Activated CD8-positive, alpha-beta memory T cell treated with anti-CD3 and anti-CD28 coated beads for 36 hours (primary cell): ENCODE data around the gene FAM149A. TPM values are rescaled to one million over a fixed set of nuclear protein-coding genes. Genes with fewer than 3 reads are reported as not detected.

ENCODE experiments used
- CTCF ChIA-PET: fragments of 350-600 bp; sonication (Branson Sonifier 250); formaldehyde crosslinking; loops from one replicate; lab custom pipeline; 2021; ENCODE audit warnings: antibody characterized with exemption; lab: Charles Lee
- POLR2A ChIA-PET: fragments of 350-600 bp; sonication (Branson Sonifier 250); formaldehyde crosslinking; loops from one replicate; lab custom pipeline; 2021; ENCODE audit warnings: antibody characterized with exemption; lab: Charles Lee
- total RNA-seq, 2 experiments: library from RNA; stranded (reverse); gene quantifications; one replicate each; pipeline ENCODE4 v1.2.3, GENCODE V29; 2021

FAM149A gene
- total RNA-seq, 2 experiments from 2014 or later: 0.40 to 0.70 TPM

- CTCF ChIA-PET: no interaction called here
- POLR2A ChIA-PET: interaction anchor here (0.6 kb wide), 1 partner anchor 678 kb away, joined by 10 read pairs; no protein-coding TSS in a partner anchor
These were observed 564 bp downstream of the FAM149A start for GRCh38 chr4:186104890-186105646.

GRCh38 chr4:186105647-186106321 lies 1.3 kb downstream of the FAM149A start:
- CTCF ChIA-PET: no interaction called here
- POLR2A ChIA-PET: interaction anchor here (0.6 kb wide), 1 partner anchor 679 kb away, joined by 10 read pairs; no protein-coding TSS in a partner anchor

GRCh38 chr4:186107947-186108346 lies 3.4 kb downstream of the FAM149A start:
- POLR2A ChIA-PET: no interaction called here
- CTCF ChIA-PET: no interaction called here

GRCh38 chr4:186108391-186108790 lies 3.9 kb downstream of the FAM149A start:
- ChIA-PET POLR2A (no interaction called here), CTCF (no interaction called here)

- CTCF ChIA-PET: no interaction called here
- POLR2A ChIA-PET: no interaction called here
These were observed 4.7 kb downstream of the FAM149A start for GRCh38 chr4:186109245-186109644.

GRCh38 chr4:186116697-186117096 lies 12.2 kb downstream of the FAM149A start:
- ChIA-PET POLR2A (no interaction called here), CTCF (no interaction called here)

- CTCF ChIA-PET: no interaction called here
- POLR2A ChIA-PET: no interaction called here
These were observed 14.1 kb downstream of the FAM149A start for GRCh38 chr4:186118582-186118981.

GRCh38 chr4:186121057-186121456 lies 16.6 kb downstream of the FAM149A start:
- ChIA-PET CTCF (no interaction called here), POLR2A (no interaction called here)

GRCh38 chr4:186128842-186129241 lies 24.3 kb downstream of the FAM149A start:
- POLR2A ChIA-PET: no interaction called here
- CTCF ChIA-PET: no interaction called here

GRCh38 chr4:186131935-186132334 lies 27.4 kb downstream of the FAM149A start:
- ChIA-PET POLR2A (no interaction called here), CTCF (no interaction called here)

GRCh38 chr4:186132577-186133242 lies 28.2 kb downstream of the FAM149A start:
- POLR2A ChIA-PET: no interaction called here
- CTCF ChIA-PET: interaction anchor here (0.6 kb wide), 1 partner anchor 55 kb away, joined by 3 read pairs; no protein-coding TSS in a partner anchor

- ChIA-PET POLR2A (no interaction called here), CTCF (no interaction called here)
These were observed 29.8 kb downstream of the FAM149A start for GRCh38 chr4:186134257-186134656.

GRCh38 chr4:186134861-186135260 lies 30.4 kb downstream of the FAM149A start:
- ChIA-PET POLR2A (no interaction called here), CTCF (no interaction called here)

GRCh38 chr4:186137196-186137794 lies 32.8 kb downstream of the FAM149A start:
- CTCF ChIA-PET: interaction anchor here (0.7 to 1.6 kb wide), 2 partner anchors 67 to 69 kb away, joined by 4 to 7 read pairs; partner anchors contain the start of gene TLR3
- POLR2A ChIA-PET: no interaction called here

GRCh38 chr4:186144198-186144945 lies 39.9 kb downstream of the FAM149A start:
- ChIA-PET CTCF (no interaction called here), POLR2A (no interaction called here)

- CTCF ChIA-PET: no interaction called here
- POLR2A ChIA-PET: no interaction called here
These were observed 40.6 kb downstream of the FAM149A start for GRCh38 chr4:186144946-186145569.

GRCh38 chr4:186146458-186146857 lies 42.0 kb downstream of the FAM149A start:
- ChIA-PET POLR2A (no interaction called here), CTCF (no interaction called here)

- POLR2A ChIA-PET: no interaction called here
- CTCF ChIA-PET: no interaction called here
These were observed 44.0 kb downstream of the FAM149A start for GRCh38 chr4:186148336-186148975.
